ENCODE results near the gene ATP5ME.

DNA sequence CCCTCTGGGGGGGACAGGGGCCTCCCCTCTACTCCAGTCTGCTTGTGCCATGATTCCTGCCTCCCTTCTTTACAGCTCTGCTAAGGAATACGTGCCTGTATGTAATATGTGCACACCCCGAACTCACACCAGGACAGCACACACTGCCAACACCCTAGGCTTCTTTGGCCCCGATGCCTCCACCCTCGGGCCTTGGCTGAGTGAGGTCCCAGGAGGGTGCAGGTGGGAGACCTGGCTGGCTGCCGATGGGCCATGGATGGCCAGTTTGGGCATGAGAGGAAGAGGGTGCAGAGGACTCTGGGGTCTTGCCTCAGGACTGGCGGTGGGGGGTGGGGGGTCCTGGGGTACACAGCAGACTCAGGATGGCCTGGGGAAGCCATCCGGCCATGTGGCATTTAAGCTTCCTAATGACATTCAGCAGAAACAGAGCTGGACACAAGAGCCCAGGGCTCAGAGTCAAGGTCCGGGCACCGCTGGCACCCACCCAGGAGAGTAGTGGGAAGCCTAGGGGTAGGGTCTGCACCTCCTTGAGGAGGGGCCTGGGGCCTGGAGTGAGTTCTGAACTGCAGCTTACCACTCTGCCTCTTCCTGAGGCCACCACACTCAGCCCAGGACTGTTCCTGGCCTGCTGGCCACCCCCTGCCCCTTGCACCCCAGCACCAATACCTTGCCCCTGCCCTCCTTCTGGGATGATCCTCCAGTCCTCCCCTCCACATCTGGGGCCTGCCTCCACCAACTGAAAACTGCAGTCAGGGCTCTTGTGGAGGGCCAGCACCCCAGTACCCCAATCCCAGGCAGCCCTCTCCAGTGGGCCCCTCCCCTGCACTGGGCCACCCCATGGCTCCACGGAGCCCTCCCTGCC lies 29.5 kb upstream of the ATP5ME start:
- TF ChIP-seq EZH2 (IDR thresholded peaks at IDR 0.05; ENCODE audit: low read length, missing control alignments) = no peak
- TF ChIP-seq, protein P1, sequence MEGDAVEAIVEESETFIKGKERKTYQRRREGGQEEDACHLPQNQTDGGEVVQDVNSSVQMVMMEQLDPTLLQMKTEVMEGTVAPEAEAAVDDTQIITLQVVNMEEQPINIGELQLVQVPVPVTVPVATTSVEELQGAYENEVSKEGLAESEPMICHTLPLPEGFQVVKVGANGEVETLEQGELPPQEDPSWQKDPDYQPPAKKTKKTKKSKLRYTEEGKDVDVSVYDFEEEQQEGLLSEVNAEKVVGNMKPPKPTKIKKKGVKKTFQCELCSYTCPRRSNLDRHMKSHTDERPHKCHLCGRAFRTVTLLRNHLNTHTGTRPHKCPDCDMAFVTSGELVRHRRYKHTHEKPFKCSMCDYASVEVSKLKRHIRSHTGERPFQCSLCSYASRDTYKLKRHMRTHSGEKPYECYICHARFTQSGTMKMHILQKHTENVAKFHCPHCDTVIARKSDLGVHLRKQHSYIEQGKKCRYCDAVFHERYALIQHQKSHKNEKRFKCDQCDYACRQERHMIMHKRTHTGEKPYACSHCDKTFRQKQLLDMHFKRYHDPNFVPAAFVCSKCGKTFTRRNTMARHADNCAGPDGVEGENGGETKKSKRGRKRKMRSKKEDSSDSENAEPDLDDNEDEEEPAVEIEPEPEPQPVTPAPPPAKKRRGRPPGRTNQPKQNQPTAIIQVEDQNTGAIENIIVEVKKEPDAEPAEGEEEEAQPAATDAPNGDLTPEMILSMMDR (conservative IDR thresholded peaks at IDR 0.05 in 1 of 2, IDR thresholded peaks at IDR 0.05 in 1 of 2; ENCODE audit: low read depth in 1 of 2, low read length in 2 of 2) = no peak

Data from fibroblast of lung (primary cell).